GM12801 (cell line): ENCODE data around the gene RUBCNL.

Source experiments
- CTCF ChIP-seq: IDR thresholded peaks from one replicate; pipeline ENCODE4 v1.5.1; 2011; ENCODE audit warnings: control low read depth; ENCODE audit not compliant: insufficient read length; ENCODE audit errors: extremely low read depth

RUBCNL gene

GRCh38 chr13:46392967-46393366 is 5.9 kb upstream of the RUBCNL start:
- no peak for TF ChIP-seq CTCF

- TF ChIP-seq CTCF: no peak
Measured at GRCh38 chr13:46389457-46390451, 2.7 kb upstream of the RUBCNL start.

- TF ChIP-seq CTCF: no peak
Measured at GRCh38 chr13:46388846-46389245, 1.8 kb upstream of the RUBCNL start.

GRCh38 chr13:46388308-46388707 is 1.3 kb upstream of the RUBCNL start:
- TF ChIP-seq CTCF: no peak

GRCh38 chr13:46386392-46387063 is 524 bp downstream of the RUBCNL start:
- TF ChIP-seq CTCF: no peak

- TF ChIP-seq CTCF: no peak
Measured at GRCh38 chr13:46385946-46386345, 1.1 kb downstream of the RUBCNL start.

GRCh38 chr13:46383383-46383782 is 3.7 kb downstream of the RUBCNL start:
- TF ChIP-seq CTCF: no peak
